ENCODE data around the gene RAP1A. TPM values are rescaled to one million over a fixed set of nuclear protein-coding genes. Genes with fewer than 3 reads are reported as not detected.

RAP1A gene
- total RNA-seq, 1 experiment from 2014 or later: 26.7 TPM

DNA sequence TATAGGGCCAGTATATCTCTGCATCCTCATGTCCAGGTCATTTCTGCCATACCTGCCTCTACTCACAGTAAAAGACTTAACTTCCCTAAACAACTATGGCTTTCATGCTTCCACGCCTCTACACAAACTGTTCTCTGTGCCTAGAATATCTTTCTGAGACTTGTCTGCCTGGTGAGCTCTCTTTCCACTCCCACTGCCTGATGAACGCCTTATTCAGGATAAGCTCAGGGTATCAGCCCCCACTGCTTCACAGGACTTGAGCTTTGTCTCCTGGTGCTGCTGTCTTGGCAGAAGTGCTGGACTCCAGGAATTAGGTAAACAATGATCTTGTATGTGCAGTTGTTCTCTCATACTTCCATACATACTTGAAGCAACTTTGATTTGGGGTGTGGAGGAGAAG is 131.3 kb downstream of the RAP1A start:
- H3K23ac ChIP-seq (ENCODE audit: insufficient read length, low read depth, low read length): no peak overlapping the region
- H3K4me1 ChIP-seq (ENCODE audit: insufficient read depth, low read length): peaks cover 2% of the 10 kb centered on the region
- no peak overlapping the region for H2AK5ac ChIP-seq (ENCODE audit: insufficient read length, low read length)
- Mint-ChIP-seq H3K36me3 (ENCODE audit: insufficient read depth in 1 of 3, low read depth in 3 of 3) (no peaks in the 10 kb centered on the region; a peak in 2 of 7 replicates), H3K27me3 (ENCODE audit: low read depth) (no peaks in the 10 kb centered on the region; the same call in 1 of the 2 replicates), H3K27ac (no peak overlapping the region), H3K9me3 (no peaks in the 10 kb centered on the region; a peak in 1 of 5 replicates), H3K4me1 (peaks cover 29 to 34% of the 10 kb centered on the region in 2 experiments), H3K4me3 (no peak overlapping the region)
- H2BK20ac ChIP-seq (ENCODE audit: low read depth, low read length, poor library complexity, severe bottlenecking): no peak overlapping the region
- H3K56ac ChIP-seq (ENCODE audit: insufficient read length, low read depth, low read length): no peak overlapping the region
- TF ChIP-seq, protein P1, sequence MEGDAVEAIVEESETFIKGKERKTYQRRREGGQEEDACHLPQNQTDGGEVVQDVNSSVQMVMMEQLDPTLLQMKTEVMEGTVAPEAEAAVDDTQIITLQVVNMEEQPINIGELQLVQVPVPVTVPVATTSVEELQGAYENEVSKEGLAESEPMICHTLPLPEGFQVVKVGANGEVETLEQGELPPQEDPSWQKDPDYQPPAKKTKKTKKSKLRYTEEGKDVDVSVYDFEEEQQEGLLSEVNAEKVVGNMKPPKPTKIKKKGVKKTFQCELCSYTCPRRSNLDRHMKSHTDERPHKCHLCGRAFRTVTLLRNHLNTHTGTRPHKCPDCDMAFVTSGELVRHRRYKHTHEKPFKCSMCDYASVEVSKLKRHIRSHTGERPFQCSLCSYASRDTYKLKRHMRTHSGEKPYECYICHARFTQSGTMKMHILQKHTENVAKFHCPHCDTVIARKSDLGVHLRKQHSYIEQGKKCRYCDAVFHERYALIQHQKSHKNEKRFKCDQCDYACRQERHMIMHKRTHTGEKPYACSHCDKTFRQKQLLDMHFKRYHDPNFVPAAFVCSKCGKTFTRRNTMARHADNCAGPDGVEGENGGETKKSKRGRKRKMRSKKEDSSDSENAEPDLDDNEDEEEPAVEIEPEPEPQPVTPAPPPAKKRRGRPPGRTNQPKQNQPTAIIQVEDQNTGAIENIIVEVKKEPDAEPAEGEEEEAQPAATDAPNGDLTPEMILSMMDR (conservative IDR thresholded peaks at IDR 0.05): no peak
- no peak overlapping the region for H3K9ac ChIP-seq (ENCODE audit: extremely low read depth, insufficient read length, low read length)
- no peak overlapping the region for H2BK15ac ChIP-seq (ENCODE audit: low read depth, low read length)
- no peaks in the 10 kb centered on the region for H4K20me1 ChIP-seq (ENCODE audit: control insufficient read depth, insufficient read depth, insufficient read length)
- no peak overlapping the region for H3K18ac ChIP-seq (ENCODE audit: insufficient read length, low read depth, low read length)
- no peak overlapping the region for H2BK12ac ChIP-seq (ENCODE audit: insufficient read length, low read depth, low read length)
- H3T11ph ChIP-seq (ENCODE audit: low read length): no peak overlapping the region
- no peaks in the 10 kb centered on the region for H3K79me2 ChIP-seq (ENCODE audit: insufficient read depth, low read length)
- no peak overlapping the region for H2BK120ac ChIP-seq (ENCODE audit: low read depth, low read length, poor library complexity, severe bottlenecking)
- no peak overlapping the region for H3K4ac ChIP-seq (ENCODE audit: low read depth, low read length)
- H3K27ac ChIP-seq (ENCODE audit: insufficient read length, low read depth, low read length): no peak overlapping the region
- no peaks in the 10 kb centered on the region for H3K9me3 ChIP-seq (ENCODE audit: control insufficient read depth, low read depth, low read length)
- H3K27me3 ChIP-seq (ENCODE audit: insufficient read depth, low read length): no peaks in the 10 kb centered on the region
- H3K23me2 ChIP-seq (ENCODE audit: insufficient read length, low read depth, low read length, poor library complexity, severe bottlenecking): peaks cover 8% of the 10 kb centered on the region
- no peak overlapping the region for H4K5ac ChIP-seq (ENCODE audit: insufficient read length, low read depth, low read length)
- no peak overlapping the region for H3K14ac ChIP-seq (ENCODE audit: insufficient read depth, low read length)
- DNase-seq: no peak
- no peak overlapping the region for H2AFZ ChIP-seq (ENCODE audit: low read length)
- WGBS (ENCODE audit: extremely low coverage, insufficient read length, low lambda C conversion rate): no CpG with 5 or more reads among the region's 2 CpGs
- no peak overlapping the region for H4K91ac ChIP-seq (ENCODE audit: insufficient read length, low read depth, low read length)
- H4K8ac ChIP-seq (replicated peaks; ENCODE audit: insufficient read length, low read depth, low read length): no peak overlapping the region
- no peak overlapping the region for H2BK5ac ChIP-seq (ENCODE audit: insufficient read length, low read length)
- no peak overlapping the region for H3K4me2 ChIP-seq (ENCODE audit: insufficient read depth, insufficient read length, low read length)
- H3K79me1 ChIP-seq (ENCODE audit: insufficient read depth, low read depth, low read length, poor library complexity, severe bottlenecking): no peaks in the 10 kb centered on the region
